ENCODE measurements around the gene MEI1.

- no peak for TF ChIP-seq CTCF (IDR thresholded peaks at IDR 0.05; ENCODE audit: insufficient read depth, low read depth, low read length)
- no peak for TF ChIP-seq EZH2 (IDR thresholded peaks at IDR 0.05; ENCODE audit: insufficient read depth, low read length)
Measured at GRCh38 chr22:41742918-41743317, 43.6 kb downstream of the MEI1 start.
